ENCODE results near the gene HAVCR1. TPM values are rescaled to one million over a fixed set of nuclear protein-coding genes. Genes with fewer than 3 reads are reported as not detected.
"Not testable (repeated sequence)": the region's sequence is repeated elsewhere in the genome, so short reads cannot be mapped to it uniquely, and the experiment has no call there.

The HAVCR1 gene
- total RNA-seq, 6 experiments from 2014 or later = 0.25 to 0.78 (median 0.42) TPM; not detected in 3

GRCh38 chr5:157033071-157033583 is 25.8 kb downstream of the HAVCR1 start:
- Histone ChIP-seq H3K36me3 (no peaks in the 10 kb centered on the region), H3K27ac (no peak overlapping the region), H3K4me3 (no peak overlapping the region), H3K9me3 (no peaks in the 10 kb centered on the region), H3K4me1 (no peaks in the 10 kb centered on the region), H3K27me3 (no peaks in the 10 kb centered on the region)
- DNase-seq (no peak), ATAC-seq (no peak)
- no peak for TF ChIP-seq CTCF (IDR thresholded peaks at IDR 0.05)
- no peak for TF ChIP-seq POLR2A (IDR thresholded peaks at IDR 0.05)
- WGBS (ENCODE audit: insufficient coverage, low coverage, low lambda C conversion rate, missing lambda C conversion rate) = 71% methylated on average over 1 of the region's 4 CpGs
- intact Hi-C loops (cut with DNase I) = no loop called here

GRCh38 chr5:157030692-157031091 is 28.2 kb downstream of the HAVCR1 start:
- ATAC-seq (peak in 1 of 4 donors; percentile 42), DNase-seq (no peak)
- no peak for TF ChIP-seq CTCF (IDR thresholded peaks at IDR 0.05)
- no peak for TF ChIP-seq POLR2A (IDR thresholded peaks at IDR 0.05)
- 55% methylated on average over 3 of the region's 3 CpGs for WGBS (ENCODE audit: insufficient coverage, low coverage, low lambda C conversion rate, missing lambda C conversion rate)
- H3K27me3 ChIP-seq = no peaks in the 10 kb centered on the region
- no peaks in the 10 kb centered on the region for H3K4me1 ChIP-seq
- H3K4me3 ChIP-seq = no peak overlapping the region
- no peaks in the 10 kb centered on the region for H3K9me3 ChIP-seq
- H3K36me3 ChIP-seq = no peaks in the 10 kb centered on the region
- no peak overlapping the region for H3K27ac ChIP-seq
- intact Hi-C loops (cut with DNase I) = no loop called here

GRCh38 chr5:157029457-157029856 is 29.5 kb downstream of the HAVCR1 start:
- ATAC-seq (no peak), DNase-seq (no peak)
- H3K36me3 ChIP-seq = no peaks in the 10 kb centered on the region
- H3K27ac ChIP-seq = no peak overlapping the region
- no peak for TF ChIP-seq POLR2A (IDR thresholded peaks at IDR 0.05)
- TF ChIP-seq CTCF (IDR thresholded peaks at IDR 0.05) = no peak
- intact Hi-C loops (cut with DNase I) = no loop called here
- no peaks in the 10 kb centered on the region for H3K4me1 ChIP-seq
- H3K27me3 ChIP-seq = no peaks in the 10 kb centered on the region
- 61% methylated on average over 3 of the region's 3 CpGs for WGBS (ENCODE audit: insufficient coverage, low coverage, low lambda C conversion rate, missing lambda C conversion rate)
- H3K4me3 ChIP-seq = no peak overlapping the region
- no peaks in the 10 kb centered on the region for H3K9me3 ChIP-seq

GRCh38 chr5:157027663-157028062 is 31.3 kb downstream of the HAVCR1 start:
- H3K9me3 ChIP-seq; H3K27me3 ChIP-seq; intact Hi-C loops (cut with DNase I); H3K4me1 ChIP-seq; H3K27ac ChIP-seq; H3K36me3 ChIP-seq; ATAC-seq; DNase-seq; H3K4me3 ChIP-seq: not testable (repeated sequence)
- 100% methylated on average over 2 of the region's 2 CpGs for WGBS (ENCODE audit: insufficient coverage, low coverage, low lambda C conversion rate, missing lambda C conversion rate)

GRCh38 chr5:157026789-157027424 is 32.0 kb downstream of the HAVCR1 start:
- H3K36me3 ChIP-seq = no peaks in the 10 kb centered on the region
- H3K27me3 ChIP-seq = no peaks in the 10 kb centered on the region
- TF ChIP-seq CTCF (IDR thresholded peaks at IDR 0.05) = peak; percentile 32 to 65 (median 55)
- no peak for TF ChIP-seq POLR2A (IDR thresholded peaks at IDR 0.05)
- H3K9me3 ChIP-seq = no peaks in the 10 kb centered on the region
- WGBS (ENCODE audit: insufficient coverage, low coverage, low lambda C conversion rate, missing lambda C conversion rate) = 70% methylated on average over 3 of the region's 3 CpGs
- no peak overlapping the region for H3K27ac ChIP-seq
- no peak overlapping the region for H3K4me3 ChIP-seq
- ATAC-seq (peak; percentile 71 to 81 (median 76)), DNase-seq (no peak)
- intact Hi-C loops (cut with DNase I) = no loop called here
- H3K4me1 ChIP-seq = no peaks in the 10 kb centered on the region
